Urinary bladder (tissue), 4 donors: ENCODE data around the gene PPP1R14D. TPM values are rescaled to one million over a fixed set of nuclear protein-coding genes. Genes with fewer than 3 reads are reported as not detected.
"Not testable (repeated sequence)": the region's sequence is repeated elsewhere in the genome, so short reads cannot be mapped to it uniquely, and the experiment has no call there.

Experiments
- DNase-seq: peaks from one replicate; pipeline ENCODE4 v3.0.0-alpha.2; 2015; ENCODE audit errors: extremely low spot score
- H3K27ac ChIP-seq: one replicate; pipeline ENCODE4 v1.5.1; 2013; ENCODE audit warnings: low read depth, mild to moderate bottlenecking, moderate library complexity
- H3K36me3 ChIP-seq: one replicate; pipeline ENCODE4 v1.6.1; 2013; ENCODE audit warnings: mild to moderate bottlenecking, moderate library complexity; ENCODE audit not compliant: insufficient read depth
- H3K4me1 ChIP-seq: one replicate; pipeline ENCODE4 v1.6.1; 2013; ENCODE audit warnings: mild to moderate bottlenecking, moderate library complexity; ENCODE audit not compliant: insufficient read depth
- H3K4me3 ChIP-seq: one replicate; pipeline ENCODE4 v1.5.1; 2013; ENCODE audit warnings: low read depth, low read length
- WGBS: extraction: QIAGEN DNeasy Blood & Tissue Kit; methylation state at CpG from one replicate; pipeline ENCODE4 v1.1.7; 2013; 5-methylcytosine and 5-hydroxymethylcytosine counted together
- polyA plus RNA-seq: library from polyadenylated mRNA; stranded (reverse); fragments of 200-250 nt; gene quantifications from one replicate; pipeline ENCODE4 v1.2.3, GENCODE V29; 2013
- total RNA-seq: library from RNA; depleted of rRNA; stranded (reverse); fragments of >200 nt; gene quantifications from one replicate; pipeline ENCODE4 v1.2.3, GENCODE V29; 2014
- donor health status: healthy with polysubstance abuse.
- donor health status: healthy.

The PPP1R14D gene, protein sequence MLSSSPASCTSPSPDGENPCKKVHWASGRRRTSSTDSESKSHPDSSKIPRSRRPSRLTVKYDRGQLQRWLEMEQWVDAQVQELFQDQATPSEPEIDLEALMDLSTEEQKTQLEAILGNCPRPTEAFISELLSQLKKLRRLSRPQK
- not detected for total RNA-seq
- not detected for polyA plus RNA-seq

DNA sequence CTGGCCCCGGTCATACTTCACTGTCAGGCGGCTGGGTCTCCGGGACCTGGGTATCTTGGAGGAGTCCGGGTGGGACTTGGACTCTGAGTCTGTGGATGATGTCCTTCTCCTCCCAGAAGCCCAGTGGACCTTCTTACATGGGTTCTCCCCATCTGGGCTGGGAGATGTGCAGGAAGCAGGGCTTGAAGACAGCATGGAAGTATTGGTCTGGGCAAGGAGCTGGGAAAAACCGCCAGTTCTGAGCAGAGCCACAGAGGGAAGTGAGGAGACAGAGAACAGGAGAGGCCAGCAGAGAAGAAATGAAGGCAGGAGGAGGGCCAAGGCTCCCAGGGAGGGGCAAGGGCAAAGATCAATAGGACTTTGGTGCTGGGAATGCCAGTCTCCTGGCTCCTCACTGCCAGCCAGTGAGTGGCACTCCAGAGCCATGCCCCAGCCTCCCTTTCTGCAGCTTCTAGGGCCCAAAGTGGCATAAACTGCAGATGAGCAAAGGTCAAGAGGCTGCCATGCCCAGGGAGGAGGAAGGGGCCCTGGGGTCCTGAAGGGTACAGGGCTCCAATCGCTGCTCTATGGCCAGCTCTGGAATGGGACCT is at the start of gene PPP1R14D:
TSS of gene PPP1R14D (minus strand) at position 262 of the 590 bp plus-strand sequence. CDS start at position 195, 67 bp downstream.
- Histone ChIP-seq H3K4me3 (no peak within 1 kb of the TSS), H3K36me3 (no peaks in the 10 kb centered on the region), H3K27ac (no peak within 1 kb of the TSS), H3K4me1 (no peaks in the 10 kb centered on the region)
- DNase-seq: no peak
- WGBS: 91% methylated on average over 6 of the region's 6 CpGs

DNA sequence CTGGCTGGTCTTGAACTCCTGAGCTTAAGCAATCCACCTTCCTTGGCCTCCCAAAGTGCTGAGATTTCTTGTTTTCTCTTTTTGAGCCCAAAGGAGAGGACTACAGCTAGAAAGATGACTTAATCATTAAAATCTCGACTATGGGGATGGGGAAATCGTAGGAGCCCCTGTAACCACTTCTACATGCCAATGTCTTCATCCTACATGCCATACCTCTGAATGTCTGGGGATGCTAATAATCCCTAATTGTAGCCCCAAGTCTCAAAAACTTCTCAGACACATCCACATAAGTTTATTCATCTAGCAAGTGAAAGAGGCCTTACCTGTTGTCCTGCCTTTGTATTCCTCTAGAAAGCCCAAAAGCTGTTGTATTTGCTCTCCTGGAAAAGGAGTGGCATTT is 49.2 kb upstream of the PPP1R14D start:
- WGBS: 67% methylated on average over 2 of the region's 2 CpGs
- Histone ChIP-seq H3K4me1 (no peaks in the 10 kb centered on the region), H3K36me3 (no peaks in the 10 kb centered on the region), H3K4me3 (no peak overlapping the region), H3K27ac (no peak overlapping the region)
- DNase-seq: no peak

DNA sequence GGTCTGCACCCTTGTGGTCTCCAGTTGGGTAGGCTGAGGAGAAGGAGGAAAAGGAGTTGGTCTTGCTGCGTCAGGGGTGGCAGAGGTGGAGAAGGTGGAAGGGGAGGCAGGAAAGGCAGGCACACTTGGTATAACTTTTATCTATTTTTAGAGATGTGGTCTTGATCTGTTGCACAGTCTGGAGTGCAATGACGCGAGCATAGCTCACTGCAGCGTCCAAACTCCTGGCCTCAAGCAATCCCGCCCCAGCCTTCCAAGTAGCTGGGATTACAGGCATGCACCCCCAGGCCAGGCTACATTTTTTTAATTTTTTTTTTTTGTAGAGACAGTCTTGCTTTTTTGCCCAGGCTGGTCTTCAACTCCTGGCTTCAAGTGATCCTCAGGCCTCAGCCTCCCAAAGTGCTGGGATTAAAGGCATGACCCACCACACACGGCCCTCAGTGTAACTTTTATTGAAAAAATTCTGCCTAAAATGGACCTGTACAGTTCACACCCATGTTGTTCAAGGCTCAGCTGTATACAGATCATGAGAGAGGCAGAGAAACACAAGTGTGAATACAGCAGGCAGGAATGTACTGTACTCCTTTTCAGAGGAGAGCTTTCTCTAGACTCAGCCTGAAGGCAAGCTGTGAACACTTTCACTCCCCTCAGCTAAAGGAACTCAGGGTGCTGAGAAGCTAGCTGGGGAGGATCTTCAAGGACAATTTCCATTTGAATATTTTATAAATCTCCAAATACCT is 47.7 kb upstream of the PPP1R14D start:
- H3K4me1 ChIP-seq: no peaks in the 10 kb centered on the region
- no peak for DNase-seq
- H3K36me3 ChIP-seq: no peaks in the 10 kb centered on the region
- no peak overlapping the region for H3K27ac ChIP-seq
- 90% methylated on average over 6 of the region's 6 CpGs for WGBS
- no peak overlapping the region for H3K4me3 ChIP-seq

DNA sequence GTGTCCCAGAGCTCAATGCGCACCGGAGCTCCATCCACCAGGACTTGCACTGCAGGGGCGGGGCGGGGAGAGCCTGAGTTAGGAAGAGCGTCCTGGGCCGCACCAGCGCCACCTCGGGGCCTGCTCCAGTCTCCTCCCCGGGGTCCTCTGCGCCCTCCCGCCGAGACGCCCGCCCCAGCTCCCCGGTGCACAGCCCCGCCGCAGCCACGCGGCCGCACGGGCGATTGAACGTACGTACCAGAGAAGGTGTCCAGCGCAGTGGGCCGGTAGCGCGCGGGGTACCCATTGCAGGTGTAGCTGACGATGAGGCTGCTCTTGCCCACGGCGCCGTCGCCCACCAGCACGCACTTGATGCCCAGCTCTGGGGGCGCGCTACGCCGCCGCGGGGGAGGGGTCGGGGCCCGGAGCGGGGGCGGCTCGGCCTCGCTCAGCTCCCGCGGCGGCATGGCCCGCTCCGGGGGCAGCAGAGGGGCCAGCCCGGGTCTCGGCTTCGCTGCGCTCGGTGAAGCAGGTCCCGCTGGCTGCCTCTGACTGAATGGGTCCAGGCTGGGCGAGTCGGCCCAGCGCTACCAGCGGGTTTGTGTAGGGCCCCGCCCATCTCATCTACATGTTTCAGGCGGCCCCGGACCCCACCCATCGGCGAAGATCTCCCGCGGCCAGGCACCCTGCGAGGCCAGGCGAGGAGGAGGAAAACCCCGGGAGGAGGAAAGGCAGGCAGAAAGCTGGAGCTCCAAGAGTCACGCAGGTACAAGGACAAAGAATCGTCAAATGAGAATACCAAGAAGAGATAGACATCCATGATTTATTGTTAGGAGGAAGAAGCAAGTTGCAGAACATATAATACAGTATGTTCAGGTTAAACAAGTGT is 45.4 kb upstream of the PPP1R14D start, which contains the start of gene RHOV:
TSS of gene RHOV (minus strand) at position 541 of the 868 bp plus-strand sequence. CDS start at position 446, 95 bp downstream.
- H3K36me3 ChIP-seq: no peaks in the 10 kb centered on the region
- peak within 1 kb of the TSS; percentile 47 for H3K4me3 ChIP-seq
- WGBS: 1% methylated on average over 74 of the region's 74 CpGs
- no peaks in the 10 kb centered on the region for H3K4me1 ChIP-seq
- DNase-seq: no peak
- peak within 1 kb of the TSS; percentile 75 for H3K27ac ChIP-seq

DNA sequence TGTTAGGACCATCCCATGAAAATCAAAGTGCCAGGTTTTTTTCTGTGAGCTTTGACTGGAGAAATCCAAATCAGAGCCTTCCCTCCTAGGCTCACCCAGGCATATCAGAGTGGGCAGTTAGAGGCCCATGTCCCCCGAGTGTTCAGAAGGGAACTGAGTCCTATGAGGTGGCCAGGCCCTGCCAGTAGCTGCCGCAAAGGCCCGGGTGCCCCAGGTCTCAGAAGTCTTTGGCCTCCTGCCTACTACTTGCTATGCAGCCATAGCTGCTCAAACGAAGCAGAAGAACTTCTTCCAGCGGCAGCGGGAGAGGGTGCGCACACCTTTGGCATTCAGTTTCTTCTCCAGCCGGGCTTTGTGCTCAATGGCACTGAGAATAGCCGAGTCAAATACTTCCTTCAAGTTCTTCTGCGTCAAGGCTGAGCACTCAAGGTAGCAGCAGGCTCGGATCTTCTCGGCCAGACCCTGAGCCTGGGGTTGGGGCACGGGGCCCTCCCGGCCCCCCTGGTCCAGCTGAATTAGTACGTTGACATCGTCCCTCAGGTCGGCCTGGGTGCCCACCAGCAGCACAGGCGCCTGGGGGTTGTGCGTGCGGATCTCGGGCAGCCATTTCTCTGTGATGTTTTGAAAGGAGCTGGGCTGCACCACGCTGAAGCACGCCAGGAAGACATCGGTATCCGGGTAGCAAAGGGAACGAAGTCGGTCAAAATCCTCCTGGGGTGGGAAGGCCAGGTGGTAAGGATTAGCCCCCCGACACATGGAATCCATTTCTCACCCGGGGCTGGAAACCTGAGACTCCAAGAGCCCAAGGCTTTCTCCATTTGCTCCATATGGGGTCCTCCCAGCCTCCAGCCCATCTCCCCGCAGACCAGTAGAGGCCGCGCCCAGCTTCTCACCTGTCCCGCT is 44.5 kb upstream of the PPP1R14D start:
- Histone ChIP-seq H3K27ac (no peak overlapping the region), H3K4me1 (no peaks in the 10 kb centered on the region), H3K4me3 (peak overlapping the region; percentile 47), H3K36me3 (no peaks in the 10 kb centered on the region)
- WGBS: 60% methylated on average over 33 of the region's 33 CpGs
- no peak for DNase-seq

DNA sequence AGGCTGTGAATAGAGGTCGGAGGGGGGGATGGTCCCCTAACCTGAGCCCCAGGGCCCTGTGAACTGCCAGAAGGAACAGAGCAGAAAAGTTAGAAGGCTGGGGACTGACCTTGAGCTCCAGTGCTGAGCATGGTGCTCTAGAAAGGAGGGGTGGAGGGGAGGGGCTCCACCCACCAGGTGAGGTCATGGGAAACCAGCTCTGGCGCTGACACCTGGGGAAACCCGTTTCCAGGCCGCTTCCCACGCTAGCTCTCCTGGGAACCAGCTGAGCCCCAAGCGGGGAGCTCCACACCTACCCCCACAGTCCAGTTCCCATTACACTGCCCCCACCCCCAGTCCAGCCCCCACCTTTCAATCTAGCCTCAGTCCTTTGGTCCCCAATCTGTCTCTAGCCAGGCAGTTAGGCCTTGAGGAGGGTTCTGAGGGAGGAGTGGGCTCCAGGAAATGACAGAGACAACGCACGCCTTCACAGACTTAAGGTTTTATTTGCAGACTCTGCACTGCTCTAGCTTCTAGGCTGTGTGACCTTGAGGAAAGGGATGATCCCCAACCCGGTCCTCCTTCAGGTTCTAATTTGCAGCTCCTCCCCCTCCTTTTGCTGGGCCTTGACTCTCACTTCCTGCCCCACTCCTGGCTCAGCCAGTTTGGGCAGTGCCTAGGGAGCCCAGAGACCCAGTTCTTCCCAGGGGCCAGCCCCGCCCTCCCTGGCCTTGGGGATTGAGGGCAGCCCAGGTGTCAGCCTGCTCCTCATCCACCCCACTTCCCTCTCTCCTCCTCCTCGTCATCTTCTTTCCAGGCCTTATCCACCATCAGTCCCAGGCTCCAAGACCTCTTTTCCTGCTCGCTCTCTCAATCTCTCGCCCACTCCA is 43.5 kb upstream of the PPP1R14D start:
- Histone ChIP-seq H3K27ac (peak overlapping the region; percentile 14), H3K4me1 (no peaks in the 10 kb centered on the region), H3K4me3 (no peak overlapping the region), H3K36me3 (no peaks in the 10 kb centered on the region)
- DNase-seq: no peak
- WGBS: 82% methylated on average over 13 of the region's 13 CpGs

DNA sequence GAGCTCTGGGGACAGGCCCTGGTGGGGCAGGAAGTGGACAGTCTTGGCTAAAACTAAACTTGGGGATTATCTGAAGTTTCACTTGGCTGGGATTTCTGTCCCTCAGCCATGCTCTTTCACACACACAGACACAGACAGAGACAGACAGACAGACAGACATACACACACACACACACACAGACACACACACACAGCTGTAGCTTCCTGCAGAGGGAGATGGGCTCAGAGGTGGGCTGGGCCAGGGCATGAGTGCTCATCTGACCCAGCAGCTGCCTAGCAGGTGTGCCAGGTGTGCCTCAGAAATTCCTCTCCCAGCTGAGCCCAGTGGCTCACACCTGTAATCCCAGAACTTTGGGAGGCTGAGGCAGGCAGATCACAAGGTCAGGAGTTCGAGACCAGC is 42.2 kb upstream of the PPP1R14D start:
- 95% methylated on average over 1 of the region's 1 CpG for WGBS
- Histone ChIP-seq H3K4me3 (no peak overlapping the region), H3K4me1 (no peaks in the 10 kb centered on the region), H3K27ac (no peak overlapping the region), H3K36me3 (no peaks in the 10 kb centered on the region)
- no peak for DNase-seq

DNA sequence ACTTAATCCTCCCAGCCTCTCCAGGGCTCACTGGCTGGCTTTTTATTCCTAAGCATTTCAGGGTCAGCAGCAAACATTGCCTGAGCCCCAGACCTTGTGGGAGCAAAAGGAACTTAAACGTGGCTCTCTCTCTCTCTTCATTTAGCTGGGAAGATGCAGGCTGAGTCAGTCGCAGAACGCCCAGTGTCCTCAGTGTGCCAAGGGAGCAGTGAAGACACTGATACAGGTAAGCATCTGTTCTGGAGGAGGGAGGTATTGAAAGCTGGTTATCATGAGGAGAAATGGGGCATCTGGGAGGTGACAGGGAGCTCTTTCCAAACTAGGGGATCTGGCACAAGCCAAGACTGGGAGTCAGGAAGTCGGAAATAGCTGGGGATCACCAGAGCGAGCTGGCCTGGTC is 41.2 kb upstream of the PPP1R14D start:
- no peak overlapping the region for H3K27ac ChIP-seq
- H3K36me3 ChIP-seq: no peaks in the 10 kb centered on the region
- no peak for DNase-seq
- H3K4me3 ChIP-seq: no peak overlapping the region
- H3K4me1 ChIP-seq: no peaks in the 10 kb centered on the region
- WGBS: 65% methylated on average over 5 of the region's 5 CpGs

DNA sequence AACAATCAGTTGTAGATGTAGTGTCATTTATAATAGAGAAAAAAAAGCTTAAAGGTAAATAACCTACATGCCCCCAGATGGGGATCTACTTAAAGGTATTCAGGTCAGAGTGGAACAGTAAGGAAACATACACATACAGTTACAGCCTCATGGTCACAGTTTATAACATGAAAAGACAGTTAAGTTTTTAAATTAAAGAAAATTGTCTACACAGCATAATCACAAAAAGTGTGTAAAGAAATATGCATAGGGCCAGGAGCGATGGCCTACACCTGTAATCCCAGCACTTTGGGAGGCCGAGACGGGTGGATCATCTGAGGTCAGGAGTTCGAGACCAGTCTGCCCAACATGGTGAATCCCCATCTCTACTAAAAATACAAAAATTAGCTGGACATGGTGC is 38.7 kb upstream of the PPP1R14D start:
- Histone ChIP-seq H3K4me1 (no peaks in the 10 kb centered on the region), H3K4me3 (no peak overlapping the region), H3K36me3 (no peaks in the 10 kb centered on the region), H3K27ac (no peak overlapping the region)
- WGBS: 94% methylated on average over 4 of the region's 4 CpGs
- no peak for DNase-seq

DNA sequence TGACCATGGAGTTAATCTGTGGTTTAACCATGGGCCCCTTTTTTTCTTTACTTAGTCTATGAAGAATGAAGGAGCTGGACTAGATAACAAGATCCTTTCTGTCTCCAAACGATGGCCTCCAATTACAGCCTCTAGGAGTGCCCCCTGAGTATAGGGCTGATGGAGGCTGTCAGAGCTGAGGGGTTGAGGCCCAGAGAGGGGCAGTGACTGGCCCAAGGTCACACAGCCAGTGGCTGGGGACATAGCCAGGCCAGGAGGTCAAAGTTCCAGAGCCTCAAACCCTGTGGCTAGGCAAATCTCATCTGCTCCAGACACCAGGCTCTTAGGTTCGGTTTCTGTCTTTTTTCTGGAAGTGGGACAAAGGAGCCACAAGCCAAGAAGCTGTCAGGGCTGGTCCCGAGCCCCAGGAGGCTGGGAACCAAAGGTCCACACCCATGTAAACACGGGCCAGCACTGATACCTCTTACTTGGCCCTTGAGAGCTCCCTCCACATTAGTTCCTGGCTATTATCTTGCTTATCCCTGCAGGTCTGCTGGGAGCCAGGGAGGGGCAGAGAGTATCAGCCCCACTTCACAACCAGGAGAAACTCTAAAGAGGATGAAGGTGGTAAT is 35.3 kb upstream of the PPP1R14D start:
- DNase-seq: no peak
- 37% methylated on average over 4 of the region's 4 CpGs for WGBS

DNA sequence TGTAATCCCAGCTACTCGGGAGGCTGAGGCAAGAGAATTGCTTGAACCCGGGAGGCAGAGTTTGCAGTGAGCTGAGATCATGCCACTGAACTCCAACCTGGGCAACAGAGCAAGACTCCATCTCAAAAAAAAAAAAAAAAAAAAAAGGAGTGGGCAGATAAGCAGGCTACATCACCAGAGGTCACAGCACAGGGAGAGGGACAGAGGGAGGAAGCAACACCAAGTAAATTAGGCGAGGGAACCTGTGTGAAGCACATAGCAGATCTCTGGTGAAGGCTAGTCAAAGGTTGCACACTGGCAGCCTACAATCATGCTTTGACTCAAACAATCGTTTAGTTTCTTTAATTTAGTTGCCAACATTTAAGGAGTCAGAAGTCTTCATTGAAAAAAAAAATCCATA is 32.6 kb upstream of the PPP1R14D start:
- H3K4me1 ChIP-seq, H3K36me3 ChIP-seq, H3K27ac ChIP-seq, DNase-seq, H3K4me3 ChIP-seq: not testable (repeated sequence)
- WGBS: 79% methylated on average over 4 of the region's 4 CpGs

More for the DNA sequence above, 35.3 kb upstream of the PPP1R14D start:
- no peak overlapping the region for H3K27ac ChIP-seq
- no peak overlapping the region for H3K4me3 ChIP-seq
- H3K4me1 ChIP-seq: no peaks in the 10 kb centered on the region
- no peaks in the 10 kb centered on the region for H3K36me3 ChIP-seq
